HCT116 (cell line): ENCODE measurements around the gene CNPY2.
"Not testable (repeated sequence)": the region's sequence is repeated elsewhere in the genome, so short reads cannot be mapped to it uniquely, and the experiment has no call there.

Experiments used
- CTCF ChIP-seq, 3 experiments: fragments of 200-600 bp in 1 of 3; sonication (generic) in 1 of 3; IDR thresholded peaks in 2 of 3; conservative IDR thresholded peaks in 1 of 3; 2 replicates each; pipeline ENCODE4 v1.5.1; 2012 to 2017; ENCODE audit warnings: low read depth in 2 of 3, low read length in 2 of 3, antibody characterized with exemption in 1 of 3, borderline replicate concordance in 1 of 3, control low read depth in 1 of 3, mild to moderate bottlenecking in 1 of 3, mixed read lengths in 1 of 3, mixed run types in 1 of 3, moderate library complexity in 1 of 3; ENCODE audit not compliant: insufficient read depth in 1 of 3
- JUND ChIP-seq: IDR thresholded peaks from 2 replicates; pipeline ENCODE4 v1.6.1; 2012
- POLR2AphosphoS5 ChIP-seq: IDR thresholded peaks from 2 replicates; pipeline ENCODE4 v1.6.1; 2011; ENCODE audit warnings: mild to moderate bottlenecking, low read depth, low read length, moderate library complexity
- RAD21 ChIP-seq: IDR thresholded peaks from 2 replicates; pipeline ENCODE4 v1.6.1; 2012; ENCODE audit warnings: low read depth, mild to moderate bottlenecking

- TF ChIP-seq RAD21; CTCF (IDR thresholded peaks at IDR 0.05 in 2 of 3, conservative IDR thresholded peaks at IDR 0.05 in 1 of 3; ENCODE audit: borderline replicate concordance in 1 of 3, insufficient read depth in 1 of 3, low read depth in 2 of 3, low read length in 2 of 3); JUND; POLR2AphosphoS5: not testable (repeated sequence)
These were observed 49.6 kb downstream of the CNPY2 start for GRCh38 chr12:56266068-56266692.
